HG03139 (cell line): Measurements from ENCODE around the gene IL23R.
A peak's percentile ranks its signal among the peaks of the same experiment; 100 is the strongest.

Experiments used
- ATAC-seq: cut with Tn5 transposase; IDR thresholded peaks from one replicate; pipeline ENCODE4 v1.9.1; 2021; ENCODE audit not compliant: unreplicated experiment

IL23R gene

DNA sequence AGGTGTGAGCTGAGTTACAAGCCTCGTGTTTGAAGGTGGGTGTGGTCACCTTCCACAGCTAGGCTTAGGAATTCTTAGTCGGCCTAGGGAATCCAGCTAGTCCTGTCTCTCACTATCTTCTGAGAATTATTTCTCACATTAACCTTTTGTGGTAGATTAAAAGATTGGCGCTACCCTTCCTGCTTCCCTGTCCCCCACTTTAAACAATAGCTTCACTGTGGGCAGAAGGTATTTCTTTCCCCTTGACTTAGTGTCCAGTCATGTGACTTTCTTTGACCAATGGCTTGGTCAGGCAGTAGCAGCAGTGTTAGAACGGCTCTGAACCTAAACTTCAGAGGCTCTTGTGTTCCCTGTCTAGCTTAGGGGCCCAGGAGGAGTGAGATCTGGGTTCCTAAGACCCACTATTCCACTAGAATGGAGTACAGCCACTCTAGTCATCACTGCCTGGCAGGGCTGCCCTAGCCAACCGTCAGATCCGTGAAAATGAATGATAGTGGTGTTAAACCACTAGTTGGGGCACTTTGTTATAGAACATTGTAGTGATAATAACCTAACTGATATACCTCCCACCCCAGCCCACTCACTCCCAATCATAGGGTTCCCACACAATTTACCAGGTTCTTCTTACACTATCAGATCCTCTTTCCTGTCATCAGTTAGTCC is 17.6 kb upstream of the IL23R start:
- ATAC-seq: peak; percentile 9

DNA sequence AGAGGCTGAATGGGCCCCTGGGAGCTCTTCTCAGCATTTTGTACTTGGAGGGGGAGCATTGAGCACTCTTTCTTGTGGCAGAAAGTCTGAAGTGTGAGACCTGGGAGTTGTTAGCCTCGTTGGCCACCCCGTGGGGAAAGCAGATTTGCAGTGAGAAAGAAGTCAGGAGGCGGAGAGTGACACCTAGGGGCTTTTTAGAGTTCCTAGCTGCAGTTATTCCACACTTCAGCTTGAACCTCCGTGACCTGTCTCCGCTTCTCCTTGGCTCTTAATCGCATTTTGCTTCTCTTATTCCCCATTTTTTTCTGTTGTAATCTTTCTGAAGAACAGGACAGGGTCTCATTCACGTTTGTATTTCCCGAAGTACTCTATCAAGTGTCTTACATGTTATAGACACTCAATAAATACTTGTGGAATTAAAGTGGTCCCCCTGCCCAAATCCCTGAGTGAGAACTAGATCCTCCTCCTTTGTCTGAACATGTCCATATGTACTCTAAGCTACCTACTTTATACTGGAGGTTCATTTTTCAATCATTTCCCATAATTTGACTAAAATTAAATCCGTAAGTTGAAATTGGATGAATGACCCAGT is 17.0 kb upstream of the IL23R start:
- ATAC-seq: peak; percentile 88

DNA sequence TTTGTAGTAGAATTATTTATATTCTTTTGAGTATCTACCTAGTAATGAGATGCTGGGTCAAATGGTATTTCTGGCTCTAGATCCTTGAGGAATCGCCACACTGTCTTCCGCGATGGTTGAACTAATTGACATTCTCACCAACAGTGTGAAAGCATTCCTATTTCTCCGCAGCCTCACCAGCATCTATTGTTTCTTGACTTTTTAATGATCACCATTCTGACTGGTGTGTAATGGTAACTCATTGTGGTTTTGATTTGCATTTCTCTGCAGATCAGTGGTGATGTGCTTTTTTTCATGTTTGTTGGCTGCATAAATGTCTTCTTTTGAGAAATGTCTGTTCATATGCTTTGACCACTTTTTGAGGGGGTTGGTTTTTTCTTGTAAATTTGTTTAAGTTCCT is 15.3 kb upstream of the IL23R start:
- ATAC-seq: no peak

DNA sequence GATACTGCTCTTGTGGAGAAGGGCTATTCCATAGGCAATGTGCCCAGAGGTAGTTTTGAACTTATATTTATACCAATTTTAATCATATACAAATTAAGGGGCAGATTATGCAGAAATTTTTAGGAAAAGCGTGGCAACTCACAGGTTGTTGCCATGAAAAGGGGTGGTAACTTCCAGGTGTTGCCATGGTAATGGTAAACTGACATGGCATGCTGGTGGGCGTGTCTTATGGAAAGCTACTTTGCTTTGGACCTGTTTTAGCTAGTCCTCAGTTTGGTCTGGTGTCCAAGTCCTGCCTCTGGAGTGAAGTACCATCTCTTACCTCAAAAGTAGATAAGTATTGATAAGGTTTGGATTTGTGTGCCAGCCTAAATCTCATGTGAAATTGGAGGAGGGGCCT is 7.9 kb upstream of the IL23R start:
- no peak for ATAC-seq

DNA sequence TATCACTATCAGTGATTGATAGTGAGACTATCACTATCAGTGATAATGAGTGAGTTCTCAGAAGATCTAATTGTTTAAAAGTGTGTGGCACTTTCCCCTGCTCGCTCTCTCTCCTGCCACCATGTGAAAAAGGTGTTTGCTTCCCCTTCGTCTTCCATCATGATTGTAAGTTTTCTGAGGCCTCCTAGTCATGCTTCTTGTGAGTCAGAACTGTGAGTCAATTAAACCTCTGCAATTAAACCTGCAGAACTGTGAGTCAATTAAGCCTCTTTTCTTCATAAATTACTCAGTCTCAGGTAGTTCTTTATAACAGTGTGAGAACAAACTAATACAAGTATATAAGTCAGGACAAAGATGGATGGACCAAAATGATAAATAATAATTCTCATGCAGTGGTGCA is 7.0 kb upstream of the IL23R start:
- no peak for ATAC-seq

DNA sequence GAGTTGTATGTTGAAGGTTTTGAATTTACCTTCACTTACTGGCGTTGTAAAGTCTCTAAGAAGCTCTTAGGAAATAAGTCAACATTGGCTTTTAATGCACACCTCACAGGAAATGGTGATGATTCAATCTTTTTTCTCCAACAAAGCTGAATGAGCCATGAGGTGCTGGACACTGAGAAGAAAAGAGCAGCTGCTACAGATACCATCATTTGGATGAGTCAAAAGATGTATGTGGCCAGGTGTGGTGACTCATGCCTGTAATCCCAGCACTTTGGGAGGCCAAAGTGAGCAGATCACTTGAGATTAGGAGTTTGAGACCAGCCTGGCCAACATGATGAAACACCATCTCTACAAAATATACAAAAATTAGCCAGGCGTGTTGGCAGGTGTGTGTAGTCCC is 3.3 kb upstream of the IL23R start:
- ATAC-seq: no peak

DNA sequence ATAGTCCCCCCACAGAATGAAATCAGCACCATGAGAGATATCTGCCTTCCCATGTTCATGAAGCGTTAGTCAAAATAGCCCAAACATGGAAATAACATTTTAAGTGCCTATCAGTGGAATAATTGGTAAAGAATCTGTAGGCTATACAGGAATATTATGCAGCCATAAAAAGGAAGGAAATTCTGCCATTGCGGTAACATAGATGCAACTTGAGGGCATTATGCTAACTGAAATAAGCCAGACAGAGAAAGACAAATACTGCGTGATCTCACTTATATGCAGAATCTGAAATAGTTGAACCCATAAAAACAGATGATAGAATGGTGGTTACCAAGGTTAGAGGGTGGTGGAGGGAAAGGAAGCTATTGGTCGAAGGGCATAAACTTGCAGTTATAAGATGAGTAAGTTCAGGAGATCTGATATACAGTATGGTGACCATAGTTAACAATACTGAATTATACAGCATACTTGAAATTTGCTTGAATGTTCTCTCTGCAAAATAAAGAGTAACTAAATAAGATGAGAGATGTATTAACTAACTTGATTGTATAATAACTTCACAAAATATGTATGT is 699 bp upstream of the IL23R start:
- ATAC-seq: no peak

DNA sequence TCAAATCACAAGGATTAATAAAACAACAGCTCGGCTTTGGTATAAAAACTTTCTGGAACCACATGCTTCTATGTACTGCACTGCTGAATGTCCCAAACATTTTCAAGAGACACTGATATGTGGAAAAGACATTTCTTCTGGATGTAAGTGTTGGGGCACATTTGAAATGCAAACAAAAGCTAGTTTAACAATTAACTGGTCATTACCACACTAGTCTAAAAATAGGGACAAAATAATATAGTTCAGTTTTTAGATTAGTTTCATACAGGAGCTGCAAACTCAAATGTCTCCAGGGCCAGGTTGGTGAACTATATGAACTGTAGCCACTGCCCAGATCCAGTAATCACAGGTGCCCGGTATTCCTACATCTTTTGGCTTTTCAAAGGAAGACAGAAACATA is 3.2 kb downstream of the IL23R start:
- peak; percentile 40 for ATAC-seq

DNA sequence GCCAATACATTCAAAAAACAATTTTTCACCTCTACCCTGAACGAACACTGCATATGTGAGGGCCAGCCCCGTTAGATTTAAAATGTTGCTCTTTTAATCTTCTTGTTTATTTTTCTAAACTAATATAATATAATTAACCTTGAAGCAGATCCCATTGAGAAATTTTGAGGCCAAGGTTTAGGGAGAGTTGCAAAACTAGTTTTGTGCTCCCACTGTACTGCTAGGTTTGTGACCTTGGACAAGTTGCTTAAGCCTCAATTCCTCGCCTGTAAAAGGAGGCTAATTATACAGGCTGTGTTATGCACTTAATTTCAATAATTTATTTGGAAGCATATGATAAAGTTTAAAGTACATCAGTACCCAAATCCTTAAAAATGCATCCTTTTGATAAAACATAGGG is 3.7 kb downstream of the IL23R start:
- ATAC-seq: no peak

DNA sequence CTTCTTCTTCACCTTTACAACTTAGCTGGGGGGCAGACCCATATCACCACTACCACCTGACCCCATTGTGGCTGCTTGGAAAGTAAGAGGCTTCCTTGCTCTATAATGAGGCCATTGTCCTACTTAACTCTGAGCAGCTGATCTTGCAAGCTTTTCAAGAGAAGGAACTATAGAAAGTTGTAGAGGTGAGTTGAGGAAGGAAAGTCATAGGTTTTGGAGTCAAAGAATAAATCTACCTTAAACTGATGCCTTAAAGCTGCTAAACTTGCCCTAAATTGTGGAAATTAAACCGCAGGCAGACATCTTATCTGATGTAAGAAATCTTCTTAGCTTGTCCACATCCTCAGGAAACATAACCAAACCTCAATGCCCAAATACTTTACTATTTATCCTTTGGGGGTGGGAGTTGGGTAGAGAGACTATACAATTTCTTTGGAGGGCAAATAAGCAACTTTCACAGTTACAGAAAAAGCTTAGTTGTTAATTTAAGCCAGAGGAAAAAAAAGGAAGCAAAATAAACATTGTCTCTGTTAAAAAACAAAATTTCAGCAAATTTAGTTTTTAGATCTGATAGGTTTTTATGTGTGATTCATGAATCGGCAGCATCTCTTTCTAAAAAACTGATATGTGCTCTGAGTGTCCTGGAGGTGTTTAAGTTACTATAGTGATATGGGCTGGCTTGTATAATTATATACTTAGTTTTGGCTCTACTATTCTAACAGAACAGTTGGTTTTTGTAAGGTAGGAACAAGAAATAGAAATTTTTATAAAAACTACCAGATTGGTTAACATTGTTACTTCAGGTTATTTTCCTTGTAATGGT is 4.7 kb downstream of the IL23R start:
- no peak for ATAC-seq

DNA sequence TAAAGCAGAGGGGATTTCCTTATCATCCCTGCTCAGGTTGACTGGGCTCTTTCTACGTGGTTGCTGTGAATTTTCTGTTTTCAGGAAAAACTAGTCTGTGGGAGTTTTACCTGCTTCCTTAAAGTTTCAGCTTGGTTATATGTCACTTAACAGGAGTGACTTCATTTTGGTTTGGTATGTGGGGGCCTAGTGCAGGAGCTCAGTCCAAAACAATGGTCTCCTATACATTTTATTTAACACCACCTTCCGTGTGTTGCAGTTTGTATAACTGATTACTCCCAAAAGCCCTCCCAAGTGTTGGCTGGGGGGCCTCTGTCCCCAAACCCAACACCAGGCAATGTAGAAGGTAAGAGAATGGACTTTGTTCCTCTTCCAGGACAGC is 5.3 kb downstream of the IL23R start:
- ATAC-seq: no peak

DNA sequence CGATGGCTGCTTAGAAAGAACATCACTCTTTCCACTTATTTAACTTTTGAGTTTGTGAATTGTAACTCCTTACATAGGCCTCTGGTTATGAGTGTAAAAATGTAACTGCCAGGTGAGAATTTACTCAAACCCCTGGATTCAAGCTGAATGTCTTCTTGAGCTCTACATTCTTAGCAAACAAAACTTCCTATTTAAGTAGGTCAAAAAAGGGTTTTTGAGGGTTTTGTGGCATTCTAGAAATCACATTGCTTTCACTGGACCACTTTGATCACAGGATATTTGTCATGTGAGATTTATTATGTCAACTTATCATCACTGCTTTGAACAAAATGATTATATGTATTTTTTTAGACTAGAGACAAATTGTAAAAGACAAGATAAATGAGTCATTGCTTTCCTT is 5.7 kb downstream of the IL23R start:
- no peak for ATAC-seq

DNA sequence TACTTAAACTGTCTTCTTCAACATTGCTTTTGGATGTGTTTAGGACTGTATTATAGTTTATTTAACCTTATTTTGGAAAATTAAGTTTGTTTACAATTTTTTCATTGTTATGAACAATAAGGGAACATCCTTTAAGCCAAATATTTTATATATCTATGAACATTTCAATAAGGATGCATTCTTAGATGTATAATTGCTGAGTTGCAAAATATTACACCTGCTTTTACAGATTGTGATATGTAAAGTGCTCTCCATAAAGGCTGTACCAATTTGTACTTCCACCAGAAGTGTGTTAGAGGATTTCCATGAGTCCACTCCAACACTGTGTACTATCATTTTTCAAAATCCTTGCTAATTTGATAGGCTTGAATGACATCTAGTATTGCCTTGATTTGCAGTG is 7.7 kb downstream of the IL23R start:
- no peak for ATAC-seq

DNA sequence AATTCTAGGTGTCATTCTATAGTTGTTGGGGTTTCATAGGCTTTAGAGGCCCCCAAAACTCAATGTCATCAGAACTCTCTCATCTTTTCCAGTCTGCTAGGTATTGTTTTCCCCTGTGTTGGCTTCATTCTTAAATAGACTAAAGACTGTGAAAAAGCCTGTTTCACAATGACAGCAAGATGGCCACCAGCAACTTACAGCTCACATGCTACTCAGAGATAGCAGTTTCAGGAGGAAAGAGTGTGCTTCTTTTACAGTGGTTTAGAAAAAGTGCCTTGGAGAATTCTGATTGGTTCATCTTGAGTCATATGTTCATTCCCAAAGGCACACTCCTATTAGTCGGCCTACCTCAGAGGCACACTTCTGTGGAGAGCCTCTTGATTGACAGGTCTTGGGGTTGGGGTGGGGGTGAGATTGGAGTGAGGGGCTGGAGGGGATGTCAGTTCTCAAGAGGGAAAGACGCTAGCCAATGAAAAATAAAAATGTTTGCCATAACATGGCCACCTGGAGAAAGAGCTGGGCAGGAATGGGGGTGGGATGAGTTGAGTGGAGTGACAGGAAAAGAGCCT is 8.5 kb downstream of the IL23R start:
- ATAC-seq: peak; percentile 47

DNA sequence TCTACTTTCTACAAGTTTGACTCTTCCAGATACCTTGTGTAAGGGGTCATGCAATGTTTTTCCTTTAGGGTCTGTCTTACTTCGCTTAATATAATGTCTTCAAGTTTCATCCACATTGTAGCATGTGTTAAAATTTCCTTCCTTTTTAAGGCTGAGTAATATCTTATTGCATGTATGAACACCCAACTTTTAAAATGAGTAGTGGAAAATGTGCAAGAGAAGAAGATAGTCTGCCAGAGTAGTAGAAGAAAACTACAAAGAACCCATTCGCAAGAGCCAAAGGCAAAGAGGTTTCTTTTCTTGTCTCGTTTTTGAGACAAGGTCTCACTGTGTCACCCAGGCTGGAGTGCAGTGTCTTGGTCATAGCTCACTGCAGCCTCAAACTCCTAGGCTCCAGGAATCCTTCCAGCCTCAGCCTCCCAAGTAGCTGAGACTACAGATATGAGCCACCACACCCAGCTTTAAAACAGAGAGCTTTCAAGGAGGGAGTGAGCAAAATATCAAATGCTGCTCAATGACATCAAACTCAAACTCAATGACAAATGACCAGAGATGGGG is 9.4 kb downstream of the IL23R start:
- no peak for ATAC-seq

DNA sequence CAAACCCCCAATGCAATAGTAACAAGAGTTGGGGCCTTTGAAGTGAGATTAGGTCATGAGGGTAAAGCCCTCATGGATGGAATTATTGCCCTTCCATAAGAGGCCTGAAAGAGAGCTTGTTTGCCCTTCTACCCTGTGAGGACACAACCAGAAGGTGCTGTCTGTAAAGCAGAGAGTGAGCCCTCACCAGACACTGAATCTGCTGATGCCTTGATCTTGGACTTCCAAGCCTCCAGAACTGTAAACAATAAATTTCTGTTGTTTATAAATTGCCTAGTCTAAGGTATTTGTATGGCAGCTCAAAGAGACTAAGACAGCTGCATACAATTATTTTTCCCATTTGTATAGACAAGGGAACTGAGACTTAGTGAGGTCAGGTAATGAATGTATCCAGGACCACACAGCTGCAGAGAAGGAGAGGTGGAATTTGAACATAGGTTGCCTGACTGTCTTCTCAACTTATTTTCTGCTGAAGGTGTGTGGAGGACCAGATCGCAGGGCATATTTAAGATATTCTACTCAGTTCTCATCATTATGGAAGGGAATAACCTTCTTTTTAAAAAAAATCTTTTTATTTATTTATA is 18.7 kb downstream of the IL23R start:
- ATAC-seq: no peak

DNA sequence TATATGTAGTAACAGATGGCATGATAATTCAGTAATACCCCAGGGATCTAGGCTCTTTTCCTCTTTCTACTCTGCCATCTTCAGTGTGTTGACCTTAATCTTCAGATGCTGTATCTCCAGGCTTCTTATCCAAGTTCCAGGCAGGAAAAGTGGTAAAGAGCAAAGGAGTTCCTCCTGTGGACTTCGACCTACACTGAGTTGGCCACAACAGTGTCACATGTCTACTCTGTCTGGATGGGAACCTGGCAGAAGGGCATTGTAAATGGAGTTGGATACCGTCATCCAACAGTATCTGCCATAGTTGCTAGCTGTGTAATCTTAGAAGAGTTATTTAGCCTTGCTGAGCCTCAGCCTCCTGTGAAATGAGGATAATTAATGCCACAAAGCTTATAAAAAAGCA is 21.9 kb downstream of the IL23R start:
- ATAC-seq: no peak

DNA sequence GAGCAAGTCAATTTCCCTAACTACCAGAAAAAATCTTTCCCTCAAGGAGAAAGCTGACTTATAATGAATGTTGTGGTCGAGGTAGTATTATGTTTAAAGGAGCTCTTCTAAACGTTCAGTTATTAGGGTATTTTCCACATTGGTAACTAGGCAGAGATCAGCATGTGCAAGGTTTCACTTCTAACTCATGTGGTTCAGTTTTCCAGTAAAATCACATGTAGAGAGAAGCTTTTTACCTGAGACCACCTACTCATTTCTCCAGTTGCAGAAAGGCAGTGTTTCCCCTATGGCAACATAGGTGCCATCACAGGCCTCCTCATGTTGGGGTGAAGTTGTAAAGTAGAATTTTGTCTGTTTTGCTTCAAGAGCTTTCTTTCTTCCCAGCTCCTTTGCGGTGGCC is 23.7 kb downstream of the IL23R start:
- ATAC-seq: no peak

DNA sequence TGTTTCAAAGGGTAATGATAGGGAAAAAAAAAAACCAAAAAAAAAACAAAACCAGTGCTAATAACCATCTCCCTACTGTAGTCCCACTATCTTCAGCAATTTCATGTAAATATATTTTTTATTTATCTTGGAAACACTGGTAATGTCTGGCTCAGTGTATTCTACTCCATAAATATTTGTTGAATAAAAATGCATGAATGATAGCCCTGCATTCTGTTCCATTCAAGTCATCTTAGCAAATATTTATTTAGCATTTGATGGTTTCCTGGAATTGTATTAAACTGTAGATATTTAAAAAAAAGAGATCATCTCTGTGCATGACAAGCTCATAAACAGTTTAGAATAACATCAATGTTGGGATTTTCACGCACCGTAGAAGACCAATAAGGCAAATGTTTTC is 24.2 kb downstream of the IL23R start:
- no peak for ATAC-seq

DNA sequence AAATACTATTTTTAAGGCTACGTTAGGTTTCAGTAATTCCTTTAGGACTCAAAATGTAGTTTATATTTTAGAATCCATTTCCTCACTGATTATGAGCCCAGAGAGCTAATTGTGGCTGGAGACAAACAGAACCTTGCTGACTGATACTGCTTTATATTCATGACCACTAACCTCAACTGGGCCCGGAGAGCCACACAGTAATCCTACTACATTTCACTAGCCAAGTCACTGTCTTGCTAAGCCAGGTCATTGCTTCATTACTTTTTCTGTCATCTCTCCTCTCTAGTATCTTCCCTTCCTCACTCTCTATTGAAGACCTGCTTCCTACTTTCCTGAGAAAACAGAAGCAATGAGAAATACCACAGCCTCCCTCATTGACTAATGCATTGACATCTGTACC is 24.7 kb downstream of the IL23R start:
- ATAC-seq: no peak
